ENCODE results near the gene ADARB1.

Gene ADARB1

GRCh38 chr21:45120975-45121374, 46.6 kb downstream of the ADARB1 start:
- no peak for DNase-seq (ENCODE audit: low read depth, low spot score)
- H3K4me3 ChIP-seq (ENCODE audit: insufficient read length, low read depth) = no peak overlapping the region
- H3K9ac ChIP-seq (ENCODE audit: insufficient read length, low read depth) = no peak overlapping the region
- H3K36me3 ChIP-seq (ENCODE audit: insufficient read depth, insufficient read length, low read length) = peaks cover 3% of the 10 kb centered on the region
- H3K4me1 ChIP-seq (ENCODE audit: insufficient read depth, insufficient read length) = no peaks in the 10 kb centered on the region
- TF ChIP-seq YY1 (IDR thresholded peaks at IDR 0.05; ENCODE audit: insufficient read depth, insufficient read length) (no peak), ZNF274 (IDR thresholded peaks at IDR 0.05; ENCODE audit: low read depth, low read length) (no peak), SUZ12 (IDR thresholded peaks at IDR 0.05; ENCODE audit: extremely low read depth, insufficient read depth, insufficient read length) (no peak)
- no peaks in the 10 kb centered on the region for H3K9me3 ChIP-seq (ENCODE audit: insufficient read depth, low read length)
- no peaks in the 10 kb centered on the region for H3K27me3 ChIP-seq (ENCODE audit: insufficient read depth, insufficient read length)

GRCh38 chr21:45122030-45122429, 47.6 kb downstream of the ADARB1 start:
- H3K27me3 ChIP-seq (ENCODE audit: insufficient read depth, insufficient read length) = no peaks in the 10 kb centered on the region
- H3K4me1 ChIP-seq (ENCODE audit: insufficient read depth, insufficient read length) = no peaks in the 10 kb centered on the region
- no peak overlapping the region for H3K9ac ChIP-seq (ENCODE audit: insufficient read length, low read depth)
- peaks cover 10% of the 10 kb centered on the region for H3K36me3 ChIP-seq (ENCODE audit: insufficient read depth, insufficient read length, low read length)
- H3K4me3 ChIP-seq (ENCODE audit: insufficient read length, low read depth) = no peak overlapping the region
- no peaks in the 10 kb centered on the region for H3K9me3 ChIP-seq (ENCODE audit: insufficient read depth, low read length)
- no peak for TF ChIP-seq YY1 (IDR thresholded peaks at IDR 0.05; ENCODE audit: insufficient read depth, insufficient read length)
- TF ChIP-seq ZNF274 (IDR thresholded peaks at IDR 0.05; ENCODE audit: low read depth, low read length) = no peak
- no peak for TF ChIP-seq SUZ12 (IDR thresholded peaks at IDR 0.05; ENCODE audit: extremely low read depth, insufficient read depth, insufficient read length)
- no peak for DNase-seq (ENCODE audit: low read depth, low spot score)

- no peaks in the 10 kb centered on the region for H3K27me3 ChIP-seq (ENCODE audit: insufficient read depth, insufficient read length)
Measured at GRCh38 chr21:45122432-45123132, 48.2 kb downstream of the ADARB1 start.

GRCh38 chr21:45123440-45123839, 49.1 kb downstream of the ADARB1 start:
- H3K4me1 ChIP-seq (ENCODE audit: insufficient read depth, insufficient read length) = no peaks in the 10 kb centered on the region
- H3K9me3 ChIP-seq (ENCODE audit: insufficient read depth, low read length) = no peaks in the 10 kb centered on the region
- H3K27me3 ChIP-seq (ENCODE audit: insufficient read depth, insufficient read length) = no peaks in the 10 kb centered on the region
- peaks cover 19% of the 10 kb centered on the region for H3K36me3 ChIP-seq (ENCODE audit: insufficient read depth, insufficient read length, low read length)
- H3K4me3 ChIP-seq (ENCODE audit: insufficient read length, low read depth) = no peak overlapping the region
- no peak for DNase-seq (ENCODE audit: low read depth, low spot score)
- TF ChIP-seq YY1 (IDR thresholded peaks at IDR 0.05; ENCODE audit: insufficient read depth, insufficient read length) (no peak), SUZ12 (IDR thresholded peaks at IDR 0.05; ENCODE audit: extremely low read depth, insufficient read depth, insufficient read length) (no peak), ZNF274 (IDR thresholded peaks at IDR 0.05; ENCODE audit: low read depth, low read length) (no peak)
- H3K9ac ChIP-seq (ENCODE audit: insufficient read length, low read depth) = no peak overlapping the region

More at GRCh38 chr21:45122432-45123132, 48.2 kb downstream of the ADARB1 start:
- H3K36me3 ChIP-seq (ENCODE audit: insufficient read depth, insufficient read length, low read length) = peaks cover 15% of the 10 kb centered on the region
- no peaks in the 10 kb centered on the region for H3K9me3 ChIP-seq (ENCODE audit: insufficient read depth, low read length)
- DNase-seq (ENCODE audit: low read depth, low spot score) = no peak
- H3K9ac ChIP-seq (ENCODE audit: insufficient read length, low read depth) = no peak overlapping the region
- no peak for TF ChIP-seq YY1 (IDR thresholded peaks at IDR 0.05; ENCODE audit: insufficient read depth, insufficient read length)
- H3K4me1 ChIP-seq (ENCODE audit: insufficient read depth, insufficient read length) = no peaks in the 10 kb centered on the region
- H3K4me3 ChIP-seq (ENCODE audit: insufficient read length, low read depth) = no peak overlapping the region

- Histone ChIP-seq H3K9me3 (ENCODE audit: insufficient read depth, low read length) (no peaks in the 10 kb centered on the region), H3K4me3 (ENCODE audit: insufficient read length, low read depth) (no peak overlapping the region), H3K4me1 (ENCODE audit: insufficient read depth, insufficient read length) (no peaks in the 10 kb centered on the region), H3K27me3 (ENCODE audit: insufficient read depth, insufficient read length) (no peaks in the 10 kb centered on the region), H3K9ac (ENCODE audit: insufficient read length, low read depth) (no peak overlapping the region), H3K36me3 (ENCODE audit: insufficient read depth, insufficient read length, low read length) (peaks cover 25% of the 10 kb centered on the region)
- no peak for DNase-seq (ENCODE audit: low read depth, low spot score)
- TF ChIP-seq YY1 (IDR thresholded peaks at IDR 0.05; ENCODE audit: insufficient read depth, insufficient read length) (no peak), ZNF274 (IDR thresholded peaks at IDR 0.05; ENCODE audit: low read depth, low read length) (no peak), SUZ12 (IDR thresholded peaks at IDR 0.05; ENCODE audit: extremely low read depth, insufficient read depth, insufficient read length) (no peak)
Measured at GRCh38 chr21:45124596-45124995, 50.2 kb downstream of the ADARB1 start.

- TF ChIP-seq YY1 (IDR thresholded peaks at IDR 0.05; ENCODE audit: insufficient read depth, insufficient read length) (no peak), SUZ12 (IDR thresholded peaks at IDR 0.05; ENCODE audit: extremely low read depth, insufficient read depth, insufficient read length) (no peak), ZNF274 (IDR thresholded peaks at IDR 0.05; ENCODE audit: low read depth, low read length) (no peak)
- Histone ChIP-seq H3K36me3 (ENCODE audit: insufficient read depth, insufficient read length, low read length) (peaks cover 21% of the 10 kb centered on the region), H3K4me3 (ENCODE audit: insufficient read length, low read depth) (no peak overlapping the region), H3K9ac (ENCODE audit: insufficient read length, low read depth) (no peak overlapping the region), H3K4me1 (ENCODE audit: insufficient read depth, insufficient read length) (no peaks in the 10 kb centered on the region), H3K27me3 (ENCODE audit: insufficient read depth, insufficient read length) (no peaks in the 10 kb centered on the region), H3K9me3 (ENCODE audit: insufficient read depth, low read length) (no peaks in the 10 kb centered on the region)
- DNase-seq (ENCODE audit: low read depth, low spot score) = no peak
Measured at GRCh38 chr21:45125357-45125756, 51.0 kb downstream of the ADARB1 start.

GRCh38 chr21:45126204-45126626, 51.8 kb downstream of the ADARB1 start:
- DNase-seq (ENCODE audit: low read depth, low spot score) = no peak
- Histone ChIP-seq H3K27me3 (ENCODE audit: insufficient read depth, insufficient read length) (no peaks in the 10 kb centered on the region), H3K9me3 (ENCODE audit: insufficient read depth, low read length) (no peaks in the 10 kb centered on the region), H3K36me3 (ENCODE audit: insufficient read depth, insufficient read length, low read length) (peaks cover 21% of the 10 kb centered on the region), H3K4me1 (ENCODE audit: insufficient read depth, insufficient read length) (no peaks in the 10 kb centered on the region), H3K9ac (ENCODE audit: insufficient read length, low read depth) (no peak overlapping the region), H3K4me3 (ENCODE audit: insufficient read length, low read depth) (no peak overlapping the region)
- TF ChIP-seq ZNF274 (IDR thresholded peaks at IDR 0.05; ENCODE audit: low read depth, low read length) (no peak), SUZ12 (IDR thresholded peaks at IDR 0.05; ENCODE audit: extremely low read depth, insufficient read depth, insufficient read length) (no peak), YY1 (IDR thresholded peaks at IDR 0.05; ENCODE audit: insufficient read depth, insufficient read length) (no peak)

All from NT2/D1 (cell line).